Peyer's patch (tissue), 4 donors: Measurements from ENCODE around the gene ICA1.

Source experiments
- POLR2A ChIP-seq, 2 donors: fragments of 450-650 bp; IDR thresholded peaks; one replicate each; pipeline ENCODE4 v1.5.1; 2017; ENCODE audit warnings: antibody characterized with exemption in 2 of 2, mild to moderate bottlenecking in 2 of 2, moderate library complexity in 2 of 2
- TF ChIP-seq, protein P1 (sequence below), 6 experiments: fragments of 450-650 bp in 4 of 6; fragments of 200-600 bp in 2 of 6; sonication (generic) in 1 of 6; IDR thresholded peaks; one replicate each; pipeline ENCODE4 v1.5.1; 2017 to 2019; ENCODE audit warnings: antibody characterized with exemption in 6 of 6, mild to moderate bottlenecking in 3 of 6, moderate library complexity in 1 of 6

DNA sequence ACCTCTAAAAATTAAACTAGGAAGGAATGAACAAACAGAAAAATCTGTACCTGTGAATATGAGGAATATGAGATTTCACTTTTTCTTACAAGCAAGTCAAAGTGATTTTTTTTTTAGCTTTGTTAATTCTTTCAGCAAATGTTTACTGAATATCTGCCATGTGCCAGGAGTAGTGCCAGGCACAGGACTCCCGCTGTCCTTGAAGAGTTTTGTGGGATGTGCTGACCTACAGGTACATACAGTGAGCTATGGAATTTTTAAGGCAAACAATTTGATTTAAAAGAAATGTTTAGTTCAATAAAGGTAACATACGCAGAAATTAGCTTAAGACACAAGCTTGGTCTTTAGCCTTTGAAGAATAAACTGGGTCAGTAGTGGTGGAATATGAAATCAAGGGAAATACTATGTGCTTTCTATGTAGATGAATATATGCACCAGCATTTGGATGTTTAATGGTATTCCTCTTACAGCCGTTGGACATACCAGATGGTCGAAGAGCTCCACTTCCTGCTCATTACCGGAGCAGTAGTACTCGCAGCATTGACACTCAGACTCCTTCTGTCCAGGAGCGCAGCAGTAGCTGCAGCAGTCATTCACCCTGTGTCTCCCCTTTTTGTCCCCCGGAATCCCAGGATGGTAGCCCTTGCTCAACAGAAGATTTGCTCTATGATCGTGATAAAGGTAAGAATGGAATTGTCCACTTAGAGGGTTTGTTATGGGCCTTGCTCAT, 191.4 kb downstream of the ICA1 start:
- TF ChIP-seq POLR2A (IDR thresholded peaks at IDR 0.05), result no peak
- TF ChIP-seq, protein P1, sequence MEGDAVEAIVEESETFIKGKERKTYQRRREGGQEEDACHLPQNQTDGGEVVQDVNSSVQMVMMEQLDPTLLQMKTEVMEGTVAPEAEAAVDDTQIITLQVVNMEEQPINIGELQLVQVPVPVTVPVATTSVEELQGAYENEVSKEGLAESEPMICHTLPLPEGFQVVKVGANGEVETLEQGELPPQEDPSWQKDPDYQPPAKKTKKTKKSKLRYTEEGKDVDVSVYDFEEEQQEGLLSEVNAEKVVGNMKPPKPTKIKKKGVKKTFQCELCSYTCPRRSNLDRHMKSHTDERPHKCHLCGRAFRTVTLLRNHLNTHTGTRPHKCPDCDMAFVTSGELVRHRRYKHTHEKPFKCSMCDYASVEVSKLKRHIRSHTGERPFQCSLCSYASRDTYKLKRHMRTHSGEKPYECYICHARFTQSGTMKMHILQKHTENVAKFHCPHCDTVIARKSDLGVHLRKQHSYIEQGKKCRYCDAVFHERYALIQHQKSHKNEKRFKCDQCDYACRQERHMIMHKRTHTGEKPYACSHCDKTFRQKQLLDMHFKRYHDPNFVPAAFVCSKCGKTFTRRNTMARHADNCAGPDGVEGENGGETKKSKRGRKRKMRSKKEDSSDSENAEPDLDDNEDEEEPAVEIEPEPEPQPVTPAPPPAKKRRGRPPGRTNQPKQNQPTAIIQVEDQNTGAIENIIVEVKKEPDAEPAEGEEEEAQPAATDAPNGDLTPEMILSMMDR (IDR thresholded peaks at IDR 0.05), result no peak
